Hepatocyte (in vitro differentiated cells): ENCODE measurements around the gene PKN1. TPM values are rescaled to one million over a fixed set of nuclear protein-coding genes. Genes with fewer than 3 reads are reported as not detected.
A peak's percentile ranks its signal among the peaks of the same experiment; 100 is the strongest.

ENCODE experiments used
- DNase-seq: peaks from one replicate; pipeline ENCODE4 v3.0.0-alpha.2; 2016; ENCODE audit warnings: low spot score
- H2AFZ ChIP-seq: fragments of 200-600 bp; sonication (generic); 2 replicates; pipeline ENCODE4 v1.6.0; 2016; ENCODE audit warnings: antibody characterized with exemption, mild to moderate bottlenecking
- H3K27ac ChIP-seq: fragments of 200-600 bp; sonication (generic); 2 replicates; pipeline ENCODE4 v1.5.1; 2016; ENCODE audit warnings: mild to moderate bottlenecking
- H3K27me3 ChIP-seq: fragments of 200-600 bp; sonication (generic); 2 replicates; pipeline ENCODE4 v1.6.1; 2016
- H3K36me3 ChIP-seq: fragments of 200-600 bp; sonication (generic); replicated peaks from 2 replicates; pipeline ENCODE4 v1.5.1; 2016; ENCODE audit warnings: low read depth; ENCODE audit not compliant: insufficient read depth
- H3K4me1 ChIP-seq: fragments of 200-600 bp; sonication (generic); 2 replicates; pipeline ENCODE4 v1.5.1; 2016; ENCODE audit warnings: mild to moderate bottlenecking, moderate library complexity; ENCODE audit not compliant: insufficient read depth
- H3K4me2 ChIP-seq: fragments of 200-600 bp; sonication (generic); 2 replicates; pipeline ENCODE4 v1.6.0; 2016
- H3K4me3 ChIP-seq: fragments of 200-600 bp; sonication (generic); 2 replicates; pipeline ENCODE4 v1.5.1; 2016; ENCODE audit warnings: mild to moderate bottlenecking
- H3K79me2 ChIP-seq: fragments of 200-600 bp; sonication (generic); 2 replicates; pipeline ENCODE4 v1.6.0; 2017; ENCODE audit warnings: mild to moderate bottlenecking
- H3K9me2 ChIP-seq: fragments of 200-600 bp; sonication (generic); replicated peaks from 2 replicates; pipeline ENCODE4 v1.6.0; 2017; ENCODE audit warnings: mild to moderate bottlenecking; ENCODE audit not compliant: insufficient read depth
- H3K9me3 ChIP-seq: fragments of 200-600 bp; sonication (generic); 2 replicates; pipeline ENCODE4 v1.5.1; 2016; ENCODE audit warnings: low read depth, mild to moderate bottlenecking
- H4K20me1 ChIP-seq: fragments of 200-600 bp; sonication (generic); 2 replicates; pipeline ENCODE4 v1.6.0; 2016; ENCODE audit warnings: mild to moderate bottlenecking; ENCODE audit not compliant: insufficient read depth, poor library complexity, severe bottlenecking
- CTCF ChIP-seq: fragments of 200-600 bp; sonication (generic); IDR thresholded peaks from 2 replicates; pipeline ENCODE4 v1.5.1; 2016; ENCODE audit warnings: antibody characterized with exemption, mild to moderate bottlenecking; ENCODE audit not compliant: poor library complexity
- EZH2 ChIP-seq: fragments of 200-600 bp; sonication (generic); IDR thresholded peaks from 2 replicates; pipeline ENCODE4 v1.6.1; 2016; ENCODE audit warnings: antibody characterized with exemption, mild to moderate bottlenecking, borderline replicate concordance
- EZH2phosphoT487 ChIP-seq: fragments of 200-600 bp; sonication (generic); IDR thresholded peaks from one replicate; pipeline ENCODE4 v1.6.1; 2018; ENCODE audit warnings: antibody characterized with exemption, mild to moderate bottlenecking, low read depth, moderate library complexity; ENCODE audit not compliant: unreplicated experiment, severe bottlenecking
- WGBS: methylation state at CpG from one replicate; pipeline ENCODE4 v1.1.6; 2016; ENCODE audit warnings: low lambda C conversion rate; ENCODE audit errors: missing lambda C conversion rate; 5-methylcytosine and 5-hydroxymethylcytosine counted together
- polyA plus RNA-seq: library from polyadenylated mRNA; unstranded; fragments of >200 nt; fragmentation: Nextera tagmentation; extraction: Ambion mirVana; gene quantifications from 2 replicates; pipeline ENCODE4 v1.2.1, GENCODE V29; 2016
- total RNA-seq: library from RNA; depleted of rRNA; stranded (reverse); fragments of >200 nt; gene quantifications from 2 replicates; pipeline ENCODE4 v1.2.3, GENCODE V29; 2014

Gene PKN1
- total and polyA plus RNA-seq, 2 experiments from 2014 or later = 57.4 to 83.3 TPM

GRCh38 chr19:14434543-14435319 lies 1.6 kb downstream of the PKN1 start:
- Histone ChIP-seq H2AFZ (no peak overlapping the region), H3K9me2 (no peaks in the 10 kb centered on the region), H3K36me3 (no peaks in the 10 kb centered on the region), H3K79me2 (peaks cover 57% of the 10 kb centered on the region), H3K4me3 (no peak overlapping the region), H3K9me3 (no peaks in the 10 kb centered on the region), H3K4me2 (peak overlapping the region; percentile 96), H4K20me1 (no peaks in the 10 kb centered on the region), H3K27me3 (no peaks in the 10 kb centered on the region), H3K4me1 (peaks cover 14% of the 10 kb centered on the region), H3K27ac (peak overlapping the region; percentile 43)
- TF ChIP-seq EZH2 (no peak), EZH2phosphoT487 (no peak)
- 81% methylated on average over 23 of the region's 23 CpGs for WGBS
- DNase-seq = peak; percentile 86

GRCh38 chr19:14435320-14436050 lies 2.4 kb downstream of the PKN1 start:
- Histone ChIP-seq H3K9me2 (no peaks in the 10 kb centered on the region), H3K79me2 (peaks cover 64% of the 10 kb centered on the region), H3K27ac (peak overlapping the region; percentile 54), H4K20me1 (no peaks in the 10 kb centered on the region), H3K9me3 (no peaks in the 10 kb centered on the region), H2AFZ (no peak overlapping the region), H3K27me3 (no peaks in the 10 kb centered on the region), H3K4me1 (peaks cover 14% of the 10 kb centered on the region), H3K4me2 (no peak overlapping the region), H3K36me3 (no peaks in the 10 kb centered on the region), H3K4me3 (no peak overlapping the region)
- WGBS = 86% methylated on average over 17 of the region's 17 CpGs
- TF ChIP-seq EZH2phosphoT487 (no peak), EZH2 (no peak)
- DNase-seq = no peak

- Histone ChIP-seq H3K36me3 (no peaks in the 10 kb centered on the region), H2AFZ (no peak overlapping the region), H4K20me1 (no peaks in the 10 kb centered on the region), H3K4me2 (no peak overlapping the region), H3K27me3 (no peaks in the 10 kb centered on the region), H3K4me3 (no peak overlapping the region), H3K79me2 (peaks cover 61% of the 10 kb centered on the region), H3K27ac (no peak overlapping the region), H3K9me2 (no peaks in the 10 kb centered on the region), H3K4me1 (peaks cover 14% of the 10 kb centered on the region), H3K9me3 (no peaks in the 10 kb centered on the region)
- DNase-seq = no peak
- 90% methylated on average over 7 of the region's 7 CpGs for WGBS
- TF ChIP-seq EZH2phosphoT487 (no peak), CTCF (no peak), EZH2 (no peak)
Observed at GRCh38 chr19:14437578-14438140, 4.6 kb downstream of the PKN1 start.

GRCh38 chr19:14439014-14439413 lies 5.9 kb downstream of the PKN1 start:
- no peak for DNase-seq
- no peaks in the 10 kb centered on the region for H4K20me1 ChIP-seq
- peaks cover 12% of the 10 kb centered on the region for H3K4me1 ChIP-seq
- H3K36me3 ChIP-seq = no peaks in the 10 kb centered on the region
- TF ChIP-seq EZH2phosphoT487 (no peak), CTCF (no peak), EZH2 (no peak)
- no peak overlapping the region for H3K4me2 ChIP-seq
- H3K9me2 ChIP-seq = no peaks in the 10 kb centered on the region
- H2AFZ ChIP-seq = no peak overlapping the region
- no peak overlapping the region for H3K27ac ChIP-seq
- 93% methylated on average over 9 of the region's 9 CpGs for WGBS
- H3K4me3 ChIP-seq = no peak overlapping the region
- H3K27me3 ChIP-seq = no peaks in the 10 kb centered on the region
- H3K79me2 ChIP-seq = peaks cover 51% of the 10 kb centered on the region
- no peaks in the 10 kb centered on the region for H3K9me3 ChIP-seq
